HG03196 (cell line): ENCODE measurements around the gene ENTREP1.

Experiments
- ATAC-seq: cut with Tn5 transposase; IDR thresholded peaks from one replicate; pipeline ENCODE4 v1.9.1; 2021; ENCODE audit not compliant: unreplicated experiment

The ENTREP1 gene

GRCh38 chr9:69363191-69363590 is 38.2 kb downstream of the ENTREP1 start:
- no peak for ATAC-seq

- no peak for ATAC-seq
These were observed 39.6 kb downstream of the ENTREP1 start for GRCh38 chr9:69364510-69365150.

GRCh38 chr9:69370430-69370829 is 45.4 kb downstream of the ENTREP1 start:
- no peak for ATAC-seq

GRCh38 chr9:69371001-69371400 is 46.0 kb downstream of the ENTREP1 start:
- no peak for ATAC-seq

- ATAC-seq = no peak
These were observed 51.6 kb downstream of the ENTREP1 start for GRCh38 chr9:69376651-69377050.

GRCh38 chr9:69377291-69377690 is 52.3 kb downstream of the ENTREP1 start:
- ATAC-seq = no peak

- ATAC-seq = no peak
These were observed 53.0 kb downstream of the ENTREP1 start for GRCh38 chr9:69377981-69378380.

GRCh38 chr9:69379270-69379982 is 54.4 kb downstream of the ENTREP1 start:
- ATAC-seq = no peak

GRCh38 chr9:69380301-69380700 is 55.3 kb downstream of the ENTREP1 start:
- ATAC-seq = no peak

- no peak for ATAC-seq
These were observed 55.8 kb downstream of the ENTREP1 start for GRCh38 chr9:69380811-69381210.

- ATAC-seq = no peak
These were observed 57.1 kb downstream of the ENTREP1 start for GRCh38 chr9:69382135-69382534.

GRCh38 chr9:69385581-69386033 is 60.6 kb downstream of the ENTREP1 start:
- ATAC-seq = no peak

GRCh38 chr9:69386651-69387050 is 61.6 kb downstream of the ENTREP1 start:
- no peak for ATAC-seq

GRCh38 chr9:69388596-69388995 is 63.6 kb downstream of the ENTREP1 start:
- ATAC-seq = no peak

- ATAC-seq = no peak
These were observed 64.5 kb downstream of the ENTREP1 start for GRCh38 chr9:69389437-69389995.

GRCh38 chr9:69391487-69391886 is 66.5 kb downstream of the ENTREP1 start:
- no peak for ATAC-seq

- no peak for ATAC-seq
These were observed 66.9 kb downstream of the ENTREP1 start for GRCh38 chr9:69391946-69392345.

- ATAC-seq = no peak
These were observed 67.8 kb downstream of the ENTREP1 start for GRCh38 chr9:69392826-69393225.

GRCh38 chr9:69393425-69393824 is 68.4 kb downstream of the ENTREP1 start:
- ATAC-seq = no peak

- ATAC-seq = no peak
These were observed 70.7 kb downstream of the ENTREP1 start for GRCh38 chr9:69395718-69396117.

GRCh38 chr9:69396759-69397158 is 71.7 kb downstream of the ENTREP1 start:
- no peak for ATAC-seq
